DOHH2 (cell line): Measurements from ENCODE around the gene GPSM3.
"Not testable (repeated sequence)": the region's sequence is repeated elsewhere in the genome, so short reads cannot be mapped to it uniquely, and the experiment has no call there.

ENCODE experiments used
- EZH2phosphoT487 ChIP-seq: fragments of 200-600 bp; sonication (generic); IDR thresholded peaks from 2 replicates; pipeline ENCODE4 v1.6.1; 2017; ENCODE audit warnings: borderline replicate concordance, mild to moderate bottlenecking, antibody characterized with exemption, low read length, moderate library complexity, mixed read lengths
- TF ChIP-seq, protein P1 (sequence below): fragments of 200-600 bp; sonication (generic); IDR thresholded peaks from one replicate; pipeline ENCODE4 v1.5.1; 2014; ENCODE audit warnings: antibody characterized with exemption, mild to moderate bottlenecking, low read depth, low read length; ENCODE audit not compliant: poor library complexity, severe bottlenecking

DNA sequence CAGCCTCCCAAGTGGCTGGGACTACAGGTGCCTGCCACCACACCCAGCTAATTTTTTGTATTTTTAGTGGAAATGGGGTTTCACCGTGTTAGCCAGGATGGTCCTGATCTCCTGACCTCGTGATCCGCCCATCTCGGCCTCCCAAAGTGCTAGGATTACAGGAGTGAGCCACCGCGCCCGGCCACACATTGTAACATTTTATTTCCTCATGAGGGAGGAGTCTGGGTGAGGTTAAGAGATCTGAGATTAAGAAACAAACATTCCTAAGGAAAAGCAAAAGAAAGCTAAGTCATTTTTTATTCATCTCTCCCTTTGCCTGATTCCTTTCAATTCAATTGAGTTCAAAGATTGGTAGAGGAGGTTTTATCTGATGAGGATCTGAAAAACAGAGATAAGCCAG, 48.2 kb downstream of the GPSM3 start:
- TF ChIP-seq, protein P1, sequence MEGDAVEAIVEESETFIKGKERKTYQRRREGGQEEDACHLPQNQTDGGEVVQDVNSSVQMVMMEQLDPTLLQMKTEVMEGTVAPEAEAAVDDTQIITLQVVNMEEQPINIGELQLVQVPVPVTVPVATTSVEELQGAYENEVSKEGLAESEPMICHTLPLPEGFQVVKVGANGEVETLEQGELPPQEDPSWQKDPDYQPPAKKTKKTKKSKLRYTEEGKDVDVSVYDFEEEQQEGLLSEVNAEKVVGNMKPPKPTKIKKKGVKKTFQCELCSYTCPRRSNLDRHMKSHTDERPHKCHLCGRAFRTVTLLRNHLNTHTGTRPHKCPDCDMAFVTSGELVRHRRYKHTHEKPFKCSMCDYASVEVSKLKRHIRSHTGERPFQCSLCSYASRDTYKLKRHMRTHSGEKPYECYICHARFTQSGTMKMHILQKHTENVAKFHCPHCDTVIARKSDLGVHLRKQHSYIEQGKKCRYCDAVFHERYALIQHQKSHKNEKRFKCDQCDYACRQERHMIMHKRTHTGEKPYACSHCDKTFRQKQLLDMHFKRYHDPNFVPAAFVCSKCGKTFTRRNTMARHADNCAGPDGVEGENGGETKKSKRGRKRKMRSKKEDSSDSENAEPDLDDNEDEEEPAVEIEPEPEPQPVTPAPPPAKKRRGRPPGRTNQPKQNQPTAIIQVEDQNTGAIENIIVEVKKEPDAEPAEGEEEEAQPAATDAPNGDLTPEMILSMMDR, result not testable (repeated sequence)
- not testable (repeated sequence) for TF ChIP-seq EZH2phosphoT487
